Occipital lobe (tissue), 2 donors: ENCODE data around the gene TMPRSS5. TPM values are rescaled to one million over a fixed set of nuclear protein-coding genes. Genes with fewer than 3 reads are reported as not detected.
"Not testable (repeated sequence)": the region's sequence is repeated elsewhere in the genome, so short reads cannot be mapped to it uniquely, and the experiment has no call there.

Experiments
- DNase-seq: peaks from one replicate; lab custom pipeline; 2025; lab: John Stamatoyannopoulos, UW
- total RNA-seq: library from RNA; depleted of rRNA; stranded (reverse); fragments of >200 nt; gene quantifications from one replicate; pipeline ENCODE4 v1.2.3, GENCODE V29; 2014

Gene TMPRSS5
- total RNA-seq, 1 donor from 2014 or later, result 3.0 TPM

- no peak for DNase-seq
Measured at GRCh38 chr11:113697756-113698407, 8.2 kb downstream of the TMPRSS5 start.

DNA sequence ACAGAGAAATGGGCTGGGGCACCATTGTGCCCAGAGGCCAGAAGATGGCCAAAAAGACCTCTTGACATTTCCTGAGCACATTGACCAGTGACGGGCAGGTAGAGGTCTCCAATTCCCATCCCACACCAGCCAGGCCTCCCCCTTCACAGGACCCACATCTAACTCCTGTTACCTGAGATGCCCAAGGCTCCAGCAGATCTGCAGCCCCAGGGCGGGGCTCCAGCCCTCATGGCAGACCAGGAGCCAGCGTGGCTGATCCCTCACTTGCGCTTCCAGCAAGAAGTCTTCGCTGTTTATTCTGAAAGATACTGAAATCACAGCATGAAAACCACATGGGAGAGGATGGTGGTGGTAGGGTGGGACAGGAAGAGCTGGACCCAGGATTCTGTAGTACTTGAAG lies 9.0 kb downstream of the TMPRSS5 start:
- DNase-seq, result no peak

- DNase-seq, result no peak
Measured at GRCh38 chr11:113695207-113695606, 10.9 kb downstream of the TMPRSS5 start.

- DNase-seq, result no peak
Measured at GRCh38 chr11:113694390-113694789, 11.7 kb downstream of the TMPRSS5 start.

- DNase-seq, result no peak
Measured at GRCh38 chr11:113693030-113693429, 13.1 kb downstream of the TMPRSS5 start.

- DNase-seq, result peak; percentile 6
Measured at GRCh38 chr11:113690619-113691569, 15.2 kb downstream of the TMPRSS5 start.

GRCh38 chr11:113689768-113690618 lies 16.1 kb downstream of the TMPRSS5 start:
- no peak for DNase-seq

DNA sequence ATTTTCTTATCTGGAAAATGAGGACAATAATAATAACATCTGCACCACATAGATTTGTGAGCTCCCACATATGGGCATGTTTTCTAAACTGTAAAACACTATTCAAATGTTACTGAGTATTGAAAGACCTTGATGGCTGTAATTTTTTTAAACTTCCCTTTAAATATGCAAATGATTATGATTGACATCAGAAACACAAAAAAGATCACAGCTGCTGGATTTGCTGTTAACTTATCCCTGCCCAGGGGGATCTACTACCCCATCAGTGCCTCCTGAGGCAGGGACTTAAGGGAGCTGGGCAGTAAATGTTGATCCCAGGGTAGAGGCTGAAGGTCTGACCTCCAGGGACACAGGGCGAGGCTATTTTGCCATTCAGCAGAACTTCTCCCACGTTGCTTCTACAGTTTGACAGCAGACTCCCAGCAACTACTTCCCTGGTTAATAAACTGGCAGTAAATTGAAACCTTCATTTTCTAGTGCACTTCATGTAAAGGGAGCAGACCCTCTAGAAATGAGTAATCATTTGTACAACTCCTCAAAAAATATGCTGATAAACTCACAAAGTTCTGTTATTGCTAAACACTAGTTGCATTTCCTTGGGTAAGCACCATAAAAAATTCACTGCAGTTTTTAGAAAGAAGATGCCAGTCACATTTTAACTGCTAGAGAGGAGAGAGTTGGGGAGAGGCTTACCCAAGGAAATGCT lies 20.3 kb downstream of the TMPRSS5 start:
- no peak for DNase-seq

DNA sequence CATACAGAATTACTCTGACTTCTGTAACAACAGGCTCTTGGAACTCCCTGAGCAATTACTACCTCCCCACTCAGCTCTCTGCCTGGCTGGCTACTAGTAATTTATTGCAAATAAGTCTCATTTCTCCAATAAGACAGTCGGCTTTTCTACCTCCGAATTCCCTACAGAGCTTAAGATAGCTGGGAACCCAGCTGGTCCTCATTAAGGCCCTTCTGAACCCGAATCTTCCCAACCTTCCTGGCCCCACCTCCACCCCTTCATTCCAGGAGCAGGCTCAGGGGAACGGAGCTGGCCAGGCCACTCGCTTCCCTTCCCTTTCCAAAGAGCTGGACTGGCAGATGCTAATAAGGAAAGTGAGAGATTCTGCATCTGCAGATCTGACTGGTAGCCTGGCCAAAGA lies 21.6 kb downstream of the TMPRSS5 start:
- no peak for DNase-seq

GRCh38 chr11:113683481-113684046 lies 22.5 kb downstream of the TMPRSS5 start:
- no peak for DNase-seq

DNA sequence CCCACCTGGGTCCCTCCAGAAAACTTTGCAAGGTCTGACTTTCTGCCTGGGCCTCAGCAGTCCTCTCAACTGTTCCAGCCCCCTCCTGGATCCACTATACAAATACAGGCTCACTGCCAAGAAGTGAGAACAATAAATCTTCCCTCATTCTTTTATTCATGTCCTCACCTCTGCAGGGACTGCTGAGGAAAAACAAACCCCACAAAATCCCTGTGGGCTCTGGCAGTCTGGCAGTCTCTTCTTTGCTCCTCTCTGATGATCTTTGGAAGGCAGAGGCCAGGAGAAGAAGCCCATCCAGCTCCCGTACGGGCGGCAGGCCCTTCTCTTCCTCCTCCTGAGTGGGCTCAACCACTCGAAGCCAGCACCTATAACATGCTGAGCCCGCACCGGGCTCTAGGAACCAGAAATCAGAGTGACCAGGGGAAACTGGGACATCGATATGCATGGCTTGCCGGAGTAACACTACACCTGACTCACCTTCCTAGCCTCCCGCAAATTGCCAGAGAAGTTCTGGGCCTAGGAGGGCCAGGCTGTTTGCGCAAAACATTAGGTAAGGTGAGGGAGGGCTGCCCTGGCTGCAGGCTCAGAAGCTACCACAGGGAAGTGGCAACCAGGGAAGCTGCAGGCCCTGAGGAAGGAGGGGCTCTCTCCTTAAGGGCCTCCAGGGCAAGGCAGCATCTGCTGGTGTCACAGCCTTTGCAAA lies 24.2 kb downstream of the TMPRSS5 start:
- DNase-seq, result no peak

DNA sequence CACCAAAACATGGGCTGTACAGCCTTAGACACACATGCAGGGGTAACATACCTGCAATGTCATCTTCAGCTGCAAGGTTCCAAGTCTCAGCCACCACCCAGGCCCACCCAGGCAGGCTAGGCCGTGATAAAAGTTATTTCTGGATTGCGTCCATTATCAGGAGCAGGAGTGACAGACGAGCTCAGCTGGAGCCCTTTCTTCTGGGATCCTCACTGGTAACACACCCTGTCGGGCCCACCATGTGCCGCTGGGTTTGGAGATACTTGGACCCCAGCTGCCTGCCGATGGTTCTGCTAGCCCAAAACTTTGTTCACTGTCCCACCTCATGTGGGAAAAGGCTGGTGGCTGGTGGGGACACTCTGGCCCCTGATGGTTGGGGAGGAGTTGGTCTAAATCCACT lies 24.8 kb downstream of the TMPRSS5 start:
- DNase-seq, result no peak

GRCh38 chr11:113677685-113678084 lies 28.4 kb downstream of the TMPRSS5 start:
- DNase-seq, result peak; percentile 9

- DNase-seq, result no peak
Measured at GRCh38 chr11:113675565-113675964, 30.5 kb downstream of the TMPRSS5 start.

- DNase-seq, result no peak
Measured at GRCh38 chr11:113675003-113675561, 31.0 kb downstream of the TMPRSS5 start.

DNA sequence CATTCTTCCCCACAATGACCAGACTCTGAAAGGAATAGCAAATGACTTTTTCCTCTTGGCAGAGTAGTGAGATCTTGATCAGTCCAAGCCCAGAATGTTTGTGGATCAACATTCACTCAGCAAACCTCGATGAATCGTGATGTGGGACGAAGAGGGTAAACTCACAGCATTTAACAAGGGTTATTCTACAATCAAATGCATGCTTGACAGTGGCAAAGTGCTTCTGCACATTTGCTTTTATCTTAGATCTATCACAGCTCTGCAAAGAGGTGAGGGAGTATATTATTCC lies 31.8 kb downstream of the TMPRSS5 start:
- no peak for DNase-seq

- no peak for DNase-seq
Measured at GRCh38 chr11:113673550-113674396, 32.3 kb downstream of the TMPRSS5 start.

GRCh38 chr11:113671914-113672313 lies 34.2 kb downstream of the TMPRSS5 start:
- not testable (repeated sequence) for DNase-seq

DNA sequence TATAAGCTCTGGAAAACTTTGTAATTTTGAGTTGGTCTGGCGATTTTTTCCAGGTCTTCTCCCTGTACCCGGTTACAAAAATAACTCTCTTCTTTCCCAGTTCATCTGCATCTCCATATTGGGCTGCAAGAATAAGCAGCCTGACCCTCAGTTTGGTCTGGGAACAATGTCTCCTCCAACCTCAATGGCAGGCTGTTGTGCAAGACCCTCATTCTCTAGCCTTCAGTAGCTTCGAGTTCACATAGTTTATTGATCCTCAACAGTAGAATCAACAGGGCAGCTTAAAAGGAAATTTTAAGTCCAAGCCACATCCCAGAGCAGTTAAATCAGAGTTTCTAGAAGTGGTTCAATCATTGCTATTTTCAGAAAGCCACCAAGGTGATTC lies 35.3 kb downstream of the TMPRSS5 start:
- no peak for DNase-seq
